ENCODE measurements around the gene JCAD. TPM values are rescaled to one million over a fixed set of nuclear protein-coding genes. Genes with fewer than 3 reads are reported as not detected.
"Not testable (repeated sequence)": the region's sequence is repeated elsewhere in the genome, so short reads cannot be mapped to it uniquely, and the experiment has no call there.

The JCAD gene
- under 1 TPM in 1 of 3 donors, not detected in 2; 0.03 TPM for polyA plus RNA-seq

DNA sequence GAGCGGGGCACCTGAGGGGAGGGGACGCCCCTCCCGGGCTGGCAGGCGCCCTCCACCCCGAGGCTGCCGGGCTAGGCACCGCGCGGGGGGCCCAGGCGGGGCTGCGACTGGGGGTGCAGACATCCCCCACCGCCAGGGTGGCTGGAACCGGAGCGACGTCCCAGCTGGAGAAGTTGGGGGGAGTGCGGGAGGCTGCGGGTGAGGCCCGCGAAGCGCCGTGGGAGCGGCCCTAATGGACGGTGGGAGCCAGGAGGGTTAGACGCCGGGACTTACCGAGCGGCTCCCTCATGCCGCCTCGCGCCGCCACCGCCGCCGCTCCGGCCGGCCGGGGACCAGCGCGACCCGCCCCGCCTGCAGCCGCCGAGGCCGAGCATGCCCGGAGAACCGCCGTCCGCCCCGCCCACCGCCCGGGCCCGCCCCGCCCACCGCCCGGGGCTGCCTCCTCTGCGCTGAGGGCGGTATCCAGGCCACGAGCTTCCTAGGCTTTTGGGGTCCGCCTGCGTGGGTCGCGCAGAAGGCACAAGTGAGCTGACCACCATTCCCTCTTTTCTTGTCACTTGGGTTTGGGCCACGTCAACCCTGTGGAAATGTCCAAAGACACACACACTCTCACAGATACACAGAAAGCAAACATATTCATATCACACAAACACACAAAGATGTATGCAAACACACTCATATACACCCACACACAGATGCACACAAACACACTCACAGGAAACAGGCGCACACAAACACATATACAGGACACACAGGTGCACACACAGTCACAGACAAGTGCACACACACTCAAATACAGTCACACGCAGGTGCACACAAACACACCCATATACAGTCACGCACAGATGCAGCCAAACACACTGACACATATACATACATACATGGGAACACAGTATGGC lies at the start of gene JCAD:
Gene JCAD (minus strand): TSS at position 378 of the 899 bp plus-strand sequence. CDS start 11,774 bp downstream, outside the sequence.
- Mint-ChIP-seq H3K27me3 (ENCODE audit: low read depth in 3 of 3) (peaks cover 23 to 35% (median 35%) of the 10 kb centered on the region in 3 donors), H3K4me1 (peaks cover 7% of the 10 kb centered on the region in 2 donors), H3K9me3 (no peaks in the 10 kb centered on the region), H3K4me3 (peak within 1 kb of the TSS; percentile 81 to 92 (median 83)), H3K27ac (peak within 1 kb of the TSS in 2 of 6 donors; percentile 2 to 17), H3K36me3 (no peaks in the 10 kb centered on the region)
- peak; percentile 50 to 54 (median 52) for DNase-seq

DNA sequence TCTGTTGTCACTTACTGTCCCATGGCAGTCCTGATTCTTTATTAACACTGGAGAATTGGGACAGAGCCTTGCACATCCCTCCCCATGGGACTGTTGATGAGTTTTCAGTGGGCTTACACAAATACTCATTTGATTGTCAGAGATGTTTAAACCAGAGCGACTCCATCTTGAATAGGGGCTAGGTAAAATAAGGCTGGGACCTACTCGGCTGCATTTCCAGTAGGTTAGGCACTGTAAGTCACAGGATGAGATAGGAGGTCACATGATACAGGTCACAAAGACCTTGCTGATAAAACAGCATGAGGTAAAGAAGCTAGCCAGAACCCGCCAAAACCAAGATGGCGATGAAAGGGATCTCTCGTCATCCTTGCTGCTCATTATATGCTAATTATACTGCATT lies 47.6 kb upstream of the JCAD start:
- Mint-ChIP-seq H3K27me3 (ENCODE audit: low read depth in 3 of 3) (peaks cover 0 to 9% (median 8%) of the 10 kb centered on the region in 3 donors), H3K36me3 (no peaks in the 10 kb centered on the region), H3K4me1 (no peaks in the 10 kb centered on the region), H3K4me3 (no peak overlapping the region), H3K9me3 (no peaks in the 10 kb centered on the region), H3K27ac (no peak overlapping the region)
- no peak for DNase-seq

DNA sequence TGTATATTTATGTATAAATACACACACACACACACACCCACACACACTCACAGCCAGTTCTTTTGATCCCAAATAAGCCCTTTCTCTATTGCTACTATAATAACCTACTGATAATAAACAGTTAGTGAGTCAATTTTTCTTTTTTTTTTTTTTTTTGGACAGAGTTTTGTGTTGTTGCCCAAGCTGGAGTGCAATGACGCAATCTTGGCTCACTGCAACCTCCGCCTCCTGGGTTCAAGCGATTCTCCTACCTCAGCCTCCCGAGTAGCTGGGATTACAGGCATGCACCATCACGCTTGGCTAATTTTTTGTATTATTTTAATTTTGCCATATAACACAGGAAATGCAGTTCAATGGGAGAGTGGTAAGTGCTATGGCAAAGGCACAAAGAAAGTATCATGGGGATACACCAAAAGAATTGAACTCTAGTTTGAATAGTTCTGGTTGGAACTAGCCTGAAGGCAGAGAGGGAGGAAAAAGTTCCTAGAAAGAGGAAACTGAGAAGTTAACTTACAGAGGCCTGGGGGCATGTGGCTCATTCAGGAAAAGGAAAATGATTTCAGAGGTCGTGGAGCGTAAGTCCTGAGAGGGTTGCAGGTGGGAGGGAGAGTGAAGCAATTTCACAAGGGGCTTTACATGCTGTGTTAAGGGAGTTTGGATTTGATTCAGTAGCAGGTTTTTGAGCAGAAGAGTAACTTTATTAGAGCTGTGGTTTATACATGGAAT lies 44.4 kb upstream of the JCAD start:
- H3K4me3 Mint-ChIP-seq: no peak overlapping the region
- H3K27me3 Mint-ChIP-seq (ENCODE audit: low read depth in 3 of 3): peaks cover 0 to 9% (median 8%) of the 10 kb centered on the region in 3 donors

GRCh38 chr10:30099706-30100105 lies 40.3 kb upstream of the JCAD start:
- not testable (repeated sequence) for H3K27ac Mint-ChIP-seq, H3K4me3 Mint-ChIP-seq, H3K9me3 Mint-ChIP-seq, H3K36me3 Mint-ChIP-seq, DNase-seq, H3K4me1 Mint-ChIP-seq
- H3K27me3 Mint-ChIP-seq (ENCODE audit: low read depth in 3 of 3): peaks cover 3 to 13% (median 10%) of the 10 kb centered on the region in 3 donors

More for the DNA sequence above, 44.4 kb upstream of the JCAD start:
- H3K9me3 Mint-ChIP-seq: no peaks in the 10 kb centered on the region
- DNase-seq: no peak
- H3K27ac Mint-ChIP-seq: no peak overlapping the region
- no peaks in the 10 kb centered on the region for H3K36me3 Mint-ChIP-seq
- H3K4me1 Mint-ChIP-seq: no peaks in the 10 kb centered on the region

DNA sequence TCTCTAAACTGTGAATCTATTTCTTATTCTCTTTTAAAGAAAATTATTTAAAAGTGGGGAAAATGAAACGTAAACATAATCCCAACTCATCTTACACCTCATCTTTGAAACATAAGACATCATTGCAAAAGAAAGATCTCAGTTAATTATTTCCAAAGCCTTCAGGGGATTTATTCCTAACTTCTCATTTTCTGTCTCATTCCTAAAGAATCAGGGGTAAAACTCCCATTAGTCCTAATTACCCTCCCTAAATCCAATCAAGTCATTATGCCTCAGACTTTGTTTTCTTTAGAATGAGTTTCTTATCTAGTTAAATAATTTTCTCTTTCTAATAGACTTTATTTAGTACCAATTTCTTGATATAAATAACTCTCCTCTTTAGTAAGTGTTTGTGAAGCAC lies 39.7 kb upstream of the JCAD start:
- Mint-ChIP-seq H3K4me3 (no peak overlapping the region), H3K9me3 (no peaks in the 10 kb centered on the region), H3K27ac (no peak overlapping the region), H3K27me3 (ENCODE audit: low read depth in 3 of 3) (peaks cover 3 to 13% (median 10%) of the 10 kb centered on the region in 3 donors), H3K36me3 (no peaks in the 10 kb centered on the region), H3K4me1 (no peaks in the 10 kb centered on the region)
- no peak for DNase-seq

- H3K36me3 Mint-ChIP-seq: no peaks in the 10 kb centered on the region
- H3K27me3 Mint-ChIP-seq (ENCODE audit: low read depth in 3 of 3): peaks cover 3 to 13% (median 10%) of the 10 kb centered on the region in 3 donors
- H3K4me3 Mint-ChIP-seq: no peak overlapping the region
- no peaks in the 10 kb centered on the region for H3K4me1 Mint-ChIP-seq
- H3K9me3 Mint-ChIP-seq: no peaks in the 10 kb centered on the region
- H3K27ac Mint-ChIP-seq: no peak overlapping the region
- DNase-seq: no peak
Measured at GRCh38 chr10:30098629-30099028, 39.2 kb upstream of the JCAD start.

DNA sequence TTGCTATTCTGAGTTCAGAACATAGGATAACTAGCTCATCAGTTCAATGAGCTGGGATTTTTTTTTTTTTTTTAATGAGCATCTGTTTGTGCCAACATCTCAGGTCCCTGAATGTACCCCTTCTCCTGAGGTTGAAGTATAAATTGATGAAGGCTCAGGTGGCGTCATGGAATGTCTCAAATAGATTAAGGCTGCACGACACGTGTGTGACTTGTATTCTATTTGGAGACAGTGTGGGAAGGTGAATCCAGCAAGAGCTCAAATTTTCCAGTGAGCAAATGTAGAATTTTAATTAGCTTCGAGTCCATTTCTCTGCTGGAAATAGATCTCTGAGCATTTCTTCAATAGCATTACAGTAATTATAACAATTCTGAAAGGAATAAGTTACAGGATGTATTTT lies 37.2 kb upstream of the JCAD start:
- H3K4me1 Mint-ChIP-seq: no peaks in the 10 kb centered on the region
- no peaks in the 10 kb centered on the region for H3K9me3 Mint-ChIP-seq
- no peaks in the 10 kb centered on the region for H3K36me3 Mint-ChIP-seq
- H3K4me3 Mint-ChIP-seq: no peak overlapping the region
- no peak overlapping the region for H3K27ac Mint-ChIP-seq
- peaks cover 3 to 15% (median 8%) of the 10 kb centered on the region in 3 donors for H3K27me3 Mint-ChIP-seq (ENCODE audit: low read depth in 3 of 3)
- DNase-seq: no peak

- Mint-ChIP-seq H3K36me3 (no peaks in the 10 kb centered on the region), H3K4me1 (no peaks in the 10 kb centered on the region), H3K4me3 (no peak overlapping the region), H3K27ac (no peak overlapping the region), H3K27me3 (ENCODE audit: low read depth in 3 of 3) (peaks cover 3 to 14% (median 7%) of the 10 kb centered on the region in 3 donors), H3K9me3 (no peaks in the 10 kb centered on the region)
- DNase-seq: no peak
Measured at GRCh38 chr10:30095631-30096422, 36.4 kb upstream of the JCAD start.

DNA sequence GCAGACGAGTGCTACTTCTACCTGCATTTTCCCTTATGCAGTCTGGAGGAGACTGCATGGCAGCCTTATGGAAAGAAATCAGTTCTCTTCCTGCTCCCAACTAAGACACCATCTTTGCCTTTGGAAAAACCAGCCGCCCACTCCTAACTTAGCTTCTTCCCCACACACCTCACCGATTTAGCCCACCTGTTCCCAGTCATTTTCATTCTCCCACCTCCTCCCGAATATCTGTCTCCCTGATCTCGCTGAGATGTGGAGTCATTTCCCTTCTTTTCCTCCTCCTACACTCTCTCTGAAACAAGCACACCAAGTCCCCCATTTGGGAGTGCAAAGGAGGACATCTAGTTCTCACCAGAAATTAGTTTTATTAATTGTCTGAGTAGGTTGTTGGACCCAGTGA lies 35.2 kb upstream of the JCAD start:
- Mint-ChIP-seq H3K9me3 (no peaks in the 10 kb centered on the region), H3K27ac (no peak overlapping the region), H3K4me3 (no peak overlapping the region)

GRCh38 chr10:30093303-30093950 lies 34.0 kb upstream of the JCAD start:
- Mint-ChIP-seq H3K27me3 (ENCODE audit: low read depth in 3 of 3) (peaks cover 3 to 12% (median 7%) of the 10 kb centered on the region in 3 donors), H3K27ac (no peak overlapping the region), H3K9me3 (no peaks in the 10 kb centered on the region), H3K4me3 (no peak overlapping the region), H3K4me1 (no peaks in the 10 kb centered on the region), H3K36me3 (no peaks in the 10 kb centered on the region)
- DNase-seq: no peak

More for the DNA sequence above, 35.2 kb upstream of the JCAD start:
- H3K36me3 Mint-ChIP-seq: no peaks in the 10 kb centered on the region
- no peaks in the 10 kb centered on the region for H3K4me1 Mint-ChIP-seq
- H3K27me3 Mint-ChIP-seq (ENCODE audit: low read depth in 3 of 3): peaks cover 3 to 12% (median 7%) of the 10 kb centered on the region in 3 donors
- DNase-seq: no peak

GRCh38 chr10:30092151-30092790 lies 32.9 kb upstream of the JCAD start:
- Mint-ChIP-seq H3K27ac (no peak overlapping the region), H3K9me3 (no peaks in the 10 kb centered on the region), H3K36me3 (no peaks in the 10 kb centered on the region), H3K27me3 (ENCODE audit: low read depth in 3 of 3) (peaks cover 0 to 12% (median 12%) of the 10 kb centered on the region in 3 donors), H3K4me3 (no peak overlapping the region), H3K4me1 (no peaks in the 10 kb centered on the region)
- DNase-seq: no peak

- no peaks in the 10 kb centered on the region for H3K36me3 Mint-ChIP-seq
- DNase-seq: no peak
- no peak overlapping the region for H3K27ac Mint-ChIP-seq
- peaks cover 0 to 17% (median 14%) of the 10 kb centered on the region in 3 donors for H3K27me3 Mint-ChIP-seq (ENCODE audit: low read depth in 3 of 3)
- no peaks in the 10 kb centered on the region for H3K9me3 Mint-ChIP-seq
- no peak overlapping the region for H3K4me3 Mint-ChIP-seq
- no peaks in the 10 kb centered on the region for H3K4me1 Mint-ChIP-seq
Measured at GRCh38 chr10:30091136-30091535, 31.8 kb upstream of the JCAD start.

DNA sequence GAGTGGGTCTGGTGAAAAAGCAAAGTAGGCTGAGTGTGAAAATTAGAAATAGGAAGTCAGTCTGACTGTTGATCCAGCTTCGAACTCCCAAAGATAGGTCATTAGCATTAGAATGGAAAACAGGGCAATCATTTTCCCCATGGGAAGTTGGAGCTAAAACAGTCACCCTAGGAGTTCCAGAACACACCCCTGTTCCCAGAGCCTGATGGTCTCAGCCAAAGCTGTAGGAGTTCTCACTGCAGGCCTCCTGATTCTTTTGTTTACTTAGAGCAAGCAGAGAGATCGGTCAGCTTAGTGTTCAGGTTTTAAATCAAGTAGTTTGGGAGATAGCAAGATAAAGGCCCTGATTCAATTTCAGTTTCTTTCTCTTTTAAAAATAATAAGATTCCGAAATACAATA lies 28.8 kb upstream of the JCAD start:
- Mint-ChIP-seq H3K4me3 (no peak overlapping the region), H3K27me3 (ENCODE audit: low read depth in 3 of 3) (peaks cover 2 to 20% (median 12%) of the 10 kb centered on the region in 3 donors), H3K36me3 (no peaks in the 10 kb centered on the region), H3K4me1 (no peaks in the 10 kb centered on the region), H3K9me3 (peaks cover 0 to 2% (median 0%) of the 10 kb centered on the region in 6 donors), H3K27ac (no peak overlapping the region)
- DNase-seq: no peak

Data from immature natural killer cell (primary cell).